MCF 10A (cell line): ENCODE results near the gene DNMBP. TPM values are rescaled to one million over a fixed set of nuclear protein-coding genes. Genes with fewer than 3 reads are reported as not detected.

ENCODE experiments used
- BruUV-seq: library from RNA; stranded (reverse); fragments of 400-500 nt; replicated peaks from 2 replicates; lab custom pipeline; 2021; lab: Mats Ljungman, UMichigan
- CTCF ChIA-PET: fragments of 300-600 bp; sonication (Branson Sonifier 250); formaldehyde crosslinking; extraction: SDS; loops from one replicate; lab custom pipeline; 2021; ENCODE audit warnings: antibody characterized with exemption, inconsistent platforms; lab: Yijun Ruan, JAX
- POLR2A ChIA-PET: fragments of 300-600, 350-650 bp; sonication (Branson Sonifier 250); formaldehyde crosslinking; extraction: SDS; loops from one replicate; lab custom pipeline; 2020; ENCODE audit warnings: antibody characterized with exemption, inconsistent platforms; lab: Yijun Ruan, JAX
- DNase-seq: peaks from one replicate; pipeline ENCODE4 v3.0.0-alpha.2; 2018; ENCODE audit not compliant: unreplicated experiment
- H3K27ac Mint-ChIP-seq: one replicate; pipeline ENCODE4 v1.8.0; 2022; ENCODE audit warnings: mild to moderate bottlenecking, low read depth, mixed read lengths; ENCODE audit not compliant: unreplicated experiment
- H3K27me3 Mint-ChIP-seq: one replicate; pipeline ENCODE4 v1.8.0; 2022; ENCODE audit warnings: mixed read lengths; ENCODE audit not compliant: insufficient read depth, unreplicated experiment
- H3K36me3 Mint-ChIP-seq: one replicate; pipeline ENCODE4 v1.8.0; 2022; ENCODE audit warnings: mild to moderate bottlenecking, moderate library complexity, mixed read lengths; ENCODE audit not compliant: insufficient read depth, unreplicated experiment
- H3K4me1 Mint-ChIP-seq: one replicate; pipeline ENCODE4 v1.8.0; 2022; ENCODE audit warnings: mixed read lengths; ENCODE audit not compliant: insufficient read depth, unreplicated experiment
- H3K4me3 Mint-ChIP-seq: one replicate; pipeline ENCODE4 v1.8.0; 2022; ENCODE audit warnings: mild to moderate bottlenecking, moderate library complexity, mixed read lengths; ENCODE audit not compliant: unreplicated experiment
- H3K9me3 Mint-ChIP-seq: one replicate; pipeline ENCODE4 v1.8.0; 2022; ENCODE audit warnings: mixed read lengths; ENCODE audit not compliant: unreplicated experiment
- intact Hi-C: fragments of 100-400 bp; cut with micrococcal nuclease; formaldehyde crosslinking; loops from 2 replicates; pipeline ENCODE4 v1.14.1; 2022
- total RNA-seq: library from RNA; stranded (reverse); gene quantifications from 2 replicates; pipeline ENCODE4 v1.2.3, GENCODE V29; 2022
- TF ChIP-seq, protein P1 (sequence below): fragments of 200-600 bp; IDR thresholded peaks from one replicate; pipeline ENCODE4 v1.8.0; 2022; ENCODE audit warnings: antibody characterized with exemption, mild to moderate bottlenecking; ENCODE audit not compliant: unreplicated experiment

DNMBP gene
- total RNA-seq, 1 experiment from 2014 or later, result 11.3 TPM

DNA sequence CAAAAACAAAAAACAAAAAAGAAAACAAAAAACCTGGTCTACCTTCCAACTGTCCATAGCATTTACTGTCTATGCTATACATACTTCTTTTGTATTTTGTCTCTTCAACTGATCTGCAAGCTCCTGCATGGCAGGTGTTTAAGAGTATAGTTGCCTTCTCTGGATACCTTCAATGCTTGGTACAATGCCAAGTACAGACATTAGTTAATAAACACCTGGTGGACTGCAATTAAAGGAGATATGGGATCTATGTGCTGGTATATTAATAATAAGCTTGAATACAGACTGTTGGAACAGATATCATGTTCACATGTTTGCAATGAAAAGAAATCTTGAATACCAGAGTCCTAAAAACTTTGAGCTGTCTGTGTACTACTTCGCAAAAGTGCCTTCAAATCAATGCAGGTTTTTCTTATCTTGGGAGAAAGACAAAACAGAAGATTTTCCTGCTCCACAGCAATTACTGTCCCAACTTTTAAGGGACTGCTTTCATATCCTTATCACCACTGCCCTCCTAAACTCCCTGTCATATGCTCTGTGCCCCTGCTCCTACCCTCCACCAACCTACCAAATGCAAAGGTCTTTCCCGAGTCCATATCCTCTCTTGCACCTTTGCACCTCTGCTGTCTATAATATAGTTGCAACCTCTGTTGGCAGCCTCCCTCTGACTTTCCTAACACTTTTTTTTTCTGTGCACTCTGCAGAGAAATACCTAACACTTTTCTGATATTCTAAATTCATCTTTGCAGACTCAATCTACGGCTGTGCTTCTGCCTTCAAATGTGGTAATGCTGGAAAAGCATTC, 85.1 kb downstream of the DNMBP start:
- TF ChIP-seq, protein P1, sequence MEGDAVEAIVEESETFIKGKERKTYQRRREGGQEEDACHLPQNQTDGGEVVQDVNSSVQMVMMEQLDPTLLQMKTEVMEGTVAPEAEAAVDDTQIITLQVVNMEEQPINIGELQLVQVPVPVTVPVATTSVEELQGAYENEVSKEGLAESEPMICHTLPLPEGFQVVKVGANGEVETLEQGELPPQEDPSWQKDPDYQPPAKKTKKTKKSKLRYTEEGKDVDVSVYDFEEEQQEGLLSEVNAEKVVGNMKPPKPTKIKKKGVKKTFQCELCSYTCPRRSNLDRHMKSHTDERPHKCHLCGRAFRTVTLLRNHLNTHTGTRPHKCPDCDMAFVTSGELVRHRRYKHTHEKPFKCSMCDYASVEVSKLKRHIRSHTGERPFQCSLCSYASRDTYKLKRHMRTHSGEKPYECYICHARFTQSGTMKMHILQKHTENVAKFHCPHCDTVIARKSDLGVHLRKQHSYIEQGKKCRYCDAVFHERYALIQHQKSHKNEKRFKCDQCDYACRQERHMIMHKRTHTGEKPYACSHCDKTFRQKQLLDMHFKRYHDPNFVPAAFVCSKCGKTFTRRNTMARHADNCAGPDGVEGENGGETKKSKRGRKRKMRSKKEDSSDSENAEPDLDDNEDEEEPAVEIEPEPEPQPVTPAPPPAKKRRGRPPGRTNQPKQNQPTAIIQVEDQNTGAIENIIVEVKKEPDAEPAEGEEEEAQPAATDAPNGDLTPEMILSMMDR, result no peak
- no peak for DNase-seq
- intact Hi-C loops, result loop anchor here (5.0 kb wide), 2 partner anchors 53 to 83 kb away; partner anchors contain the start of gene DNMBP
- H3K4me1 Mint-ChIP-seq, result peaks cover 44% of the 10 kb centered on the region
- ChIA-PET POLR2A (no interaction called here), CTCF (interaction anchor here (0.6 to 4.3 kb wide), 4 partner anchors 51 to 318 kb away, joined by 3 to 19 read pairs (median 4); no protein-coding TSS in a partner anchor)
- no peak overlapping the region for H3K4me3 Mint-ChIP-seq
- peak overlapping the region; percentile 3 for H3K27ac Mint-ChIP-seq
- peaks cover 15% of the 10 kb centered on the region for H3K36me3 Mint-ChIP-seq
- no TSS peak for BruUV-seq
- H3K9me3 Mint-ChIP-seq, result peaks cover 6% of the 10 kb centered on the region
- no peaks in the 10 kb centered on the region for H3K27me3 Mint-ChIP-seq

DNA sequence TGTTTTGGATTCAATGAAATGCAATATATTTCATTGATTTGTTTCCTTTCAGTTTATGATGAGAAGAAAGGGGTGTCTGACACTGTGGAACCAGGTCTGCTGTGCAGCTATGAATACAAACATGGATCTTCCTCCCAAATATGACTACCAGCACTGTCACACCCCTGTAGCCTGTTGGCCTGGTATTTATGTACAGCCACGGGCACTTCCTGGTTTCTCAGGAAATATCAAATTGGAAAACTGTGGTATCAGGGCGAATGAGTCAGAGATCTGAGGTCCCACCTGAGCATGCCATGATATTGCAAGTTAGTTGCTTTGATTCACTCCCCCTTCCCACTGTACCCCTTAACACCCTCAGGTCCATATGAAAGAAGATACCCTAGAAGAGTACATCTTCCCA, 87.8 kb downstream of the DNMBP start:
- H3K9me3 Mint-ChIP-seq, result peaks cover 6% of the 10 kb centered on the region
- DNase-seq, result peak; percentile 52
- POLR2A ChIA-PET, result interaction anchor here (0.7 to 1.8 kb wide), 4 partner anchors 16 to 124 kb away, joined by 3 to 4 read pairs (median 4); no protein-coding TSS in a partner anchor
- intact Hi-C loops, result loop anchor here (5.0 kb wide), 1 partner anchor 85 kb away; the partner anchor contains the start of gene DNMBP
- CTCF ChIA-PET, result interaction anchor here (1.1 to 1.7 kb wide), 3 partner anchors 16 to 124 kb away, joined by 3 to 5 read pairs (median 4); no protein-coding TSS in a partner anchor
- no peak overlapping the region for H3K4me3 Mint-ChIP-seq
- no TSS peak for BruUV-seq
- peaks cover 13% of the 10 kb centered on the region for H3K36me3 Mint-ChIP-seq
- peaks cover 41% of the 10 kb centered on the region for H3K4me1 Mint-ChIP-seq
- peak overlapping the region; percentile 85 for H3K27ac Mint-ChIP-seq
- no peaks in the 10 kb centered on the region for H3K27me3 Mint-ChIP-seq
- TF ChIP-seq, protein P1, result no peak

DNA sequence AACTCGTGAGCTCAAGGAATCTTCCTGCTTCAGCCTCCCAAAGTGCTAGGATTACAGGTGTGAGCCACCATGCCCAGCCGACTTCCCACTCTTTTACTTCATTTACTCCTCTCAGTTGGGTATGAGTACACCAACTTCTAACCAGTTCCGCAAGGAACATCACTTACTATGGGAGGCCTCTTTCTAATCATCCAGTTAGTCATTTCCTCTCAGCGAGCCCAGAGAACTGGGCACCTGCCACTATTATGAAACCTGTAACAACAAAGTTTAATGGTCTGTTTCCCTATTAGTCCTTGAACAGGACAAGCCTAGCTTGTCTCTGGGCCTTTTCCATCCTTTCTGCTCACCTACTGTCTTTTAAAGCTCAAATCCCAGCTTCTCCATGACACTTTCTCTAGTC, 88.8 kb downstream of the DNMBP start:
- CTCF ChIA-PET, result interaction anchor here (0.6 to 1.1 kb wide), 3 partner anchors 15 to 125 kb away, joined by 3 to 4 read pairs (median 3); no protein-coding TSS in a partner anchor
- Mint-ChIP-seq H3K27ac (peak overlapping the region; percentile 85), H3K4me1 (peaks cover 38% of the 10 kb centered on the region), H3K27me3 (no peaks in the 10 kb centered on the region), H3K4me3 (no peak overlapping the region), H3K9me3 (peaks cover 6% of the 10 kb centered on the region), H3K36me3 (peaks cover 16% of the 10 kb centered on the region)
- TF ChIP-seq, protein P1, result no peak
- DNase-seq, result peak; percentile 83
- POLR2A ChIA-PET, result interaction anchor here (0.7 to 1.8 kb wide), 6 partner anchors 15 to 125 kb away, joined by 3 to 4 read pairs (median 4); no protein-coding TSS in a partner anchor
- intact Hi-C loops, result loop anchor here (5.0 kb wide), 1 partner anchor 86 kb away; the partner anchor contains the start of gene DNMBP
- no TSS peak for BruUV-seq

DNA sequence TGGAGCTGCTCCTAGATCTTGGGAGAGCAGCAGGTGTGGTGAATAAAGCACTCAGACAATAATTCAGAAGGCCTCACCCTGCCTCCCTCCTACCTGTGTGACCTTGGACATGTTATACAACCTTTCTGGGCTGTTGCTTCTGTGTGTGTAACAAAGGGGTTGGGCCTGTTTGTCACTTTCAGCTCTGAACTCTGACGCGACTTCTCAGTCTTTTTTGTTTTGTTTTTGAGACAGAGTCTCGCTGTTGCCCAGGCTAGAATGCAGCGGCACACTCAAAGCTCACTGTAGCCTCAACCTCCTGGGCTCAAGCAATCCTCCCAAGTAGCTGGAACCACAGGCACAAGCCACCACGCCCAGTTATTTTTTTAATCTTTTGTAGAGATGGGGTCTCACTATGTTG, 89.3 kb downstream of the DNMBP start:
- DNase-seq, result no peak
- Mint-ChIP-seq H3K36me3 (peaks cover 16% of the 10 kb centered on the region), H3K4me1 (peaks cover 38% of the 10 kb centered on the region), H3K27me3 (no peaks in the 10 kb centered on the region), H3K9me3 (peaks cover 6% of the 10 kb centered on the region), H3K4me3 (no peak overlapping the region), H3K27ac (peak overlapping the region; percentile 85)
- ChIA-PET CTCF (interaction anchor here (0.6 to 1.1 kb wide), 3 partner anchors 14 to 125 kb away, joined by 3 to 4 read pairs (median 3); no protein-coding TSS in a partner anchor), POLR2A (interaction anchor here (0.8 to 1.8 kb wide), 4 partner anchors 15 to 125 kb away, joined by 3 to 4 read pairs (median 3); no protein-coding TSS in a partner anchor)
- no TSS peak for BruUV-seq
- TF ChIP-seq, protein P1, result no peak
- intact Hi-C loops, result loop anchor here (5.0 kb wide), 1 partner anchor 87 kb away; the partner anchor contains the start of gene DNMBP
